IPS-11a (cell line): ENCODE data around the gene GAS6.
"Not testable (repeated sequence)": the region's sequence is repeated elsewhere in the genome, so short reads cannot be mapped to it uniquely, and the experiment has no call there.

ENCODE experiments used
- H3K4me3 ChIP-seq: one replicate; pipeline ENCODE4 v1.5.1; 2013; ENCODE audit warnings: low read depth, low read length, control low read depth

Gene GAS6

DNA sequence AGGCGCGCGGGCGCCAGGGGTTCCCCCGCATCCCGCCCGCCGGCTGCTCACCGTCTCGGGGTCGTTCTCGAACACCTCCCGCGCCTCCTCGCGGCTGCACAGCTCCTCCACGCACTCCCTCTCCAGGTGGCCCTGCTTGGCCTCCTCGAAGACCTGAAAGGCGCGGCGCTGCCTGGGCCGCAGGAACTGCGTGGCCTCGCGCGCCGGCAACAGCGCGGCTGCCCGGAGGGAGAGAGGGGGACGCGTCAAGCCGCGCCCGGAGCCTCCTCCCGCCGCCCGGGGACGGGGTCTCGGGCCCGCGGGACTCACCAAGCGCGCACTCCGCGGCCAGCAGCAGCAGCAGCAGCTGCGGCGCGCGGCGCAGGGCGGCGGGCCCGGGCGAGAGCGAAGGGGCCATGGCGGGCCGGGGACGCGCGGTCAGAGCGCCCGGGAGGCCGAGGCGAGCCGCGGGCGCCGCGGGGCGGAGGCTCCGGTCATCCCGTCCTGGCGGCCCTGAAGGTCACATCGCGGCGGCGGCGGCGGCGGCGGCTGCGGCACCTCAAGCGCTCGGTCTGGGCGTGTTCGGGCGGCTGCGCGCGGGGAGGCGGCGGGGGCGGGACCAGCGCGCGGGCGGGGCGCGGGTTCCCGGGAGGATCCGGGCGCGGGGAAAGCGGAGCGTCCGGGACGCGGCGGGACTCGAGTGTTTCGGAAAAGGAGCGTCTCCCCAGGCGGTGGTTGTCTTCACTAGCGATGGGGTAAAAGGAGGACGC is at the start of gene GAS6:
Gene GAS6, minus strand, starts transcription at position 553 of the 749 bp plus-strand sequence. Its CDS starts 156 bp downstream, at position 397.
- peak within 1 kb of the TSS; percentile 50 for H3K4me3 ChIP-seq

DNA sequence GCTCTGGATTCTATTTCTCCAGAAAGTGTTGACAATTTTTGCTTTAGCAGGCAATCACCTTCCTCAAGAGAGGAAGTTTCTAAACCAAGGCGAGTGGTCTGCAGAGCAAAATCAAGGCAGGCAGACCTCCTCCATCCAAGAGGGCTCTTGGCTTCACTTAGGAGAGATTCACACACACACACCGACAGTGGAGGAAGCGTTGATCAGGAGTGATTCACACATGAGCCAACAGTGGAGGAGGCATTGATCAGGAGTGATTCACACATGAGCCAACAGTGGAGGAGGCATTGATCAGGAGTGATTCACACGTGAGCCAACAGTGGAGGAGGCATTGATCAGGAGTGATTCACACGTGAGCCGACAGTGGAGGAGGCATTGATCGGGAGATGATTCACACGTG is 49.5 kb upstream of the GAS6 start:
- not testable (repeated sequence) for H3K4me3 ChIP-seq

DNA sequence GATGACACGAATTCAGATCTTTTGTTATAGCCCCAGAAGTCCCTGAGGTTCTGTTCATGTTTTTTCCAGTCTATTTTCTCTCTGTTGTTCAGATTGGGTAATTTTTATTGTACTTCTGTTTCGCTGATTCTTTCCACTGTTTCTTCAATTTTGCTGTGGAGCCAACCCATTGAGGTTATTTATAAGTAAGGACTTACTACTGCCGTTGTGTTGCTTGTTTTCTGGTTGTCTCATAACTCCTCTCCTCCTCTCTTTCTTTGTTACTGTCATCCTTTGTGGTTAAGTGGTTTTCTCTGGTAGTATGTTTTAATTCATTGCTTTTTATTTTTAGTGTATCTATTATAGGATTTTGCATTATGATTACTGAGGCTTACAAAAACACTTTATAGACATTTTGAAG is 48.7 kb upstream of the GAS6 start:
- H3K4me3 ChIP-seq, result no peak overlapping the region

DNA sequence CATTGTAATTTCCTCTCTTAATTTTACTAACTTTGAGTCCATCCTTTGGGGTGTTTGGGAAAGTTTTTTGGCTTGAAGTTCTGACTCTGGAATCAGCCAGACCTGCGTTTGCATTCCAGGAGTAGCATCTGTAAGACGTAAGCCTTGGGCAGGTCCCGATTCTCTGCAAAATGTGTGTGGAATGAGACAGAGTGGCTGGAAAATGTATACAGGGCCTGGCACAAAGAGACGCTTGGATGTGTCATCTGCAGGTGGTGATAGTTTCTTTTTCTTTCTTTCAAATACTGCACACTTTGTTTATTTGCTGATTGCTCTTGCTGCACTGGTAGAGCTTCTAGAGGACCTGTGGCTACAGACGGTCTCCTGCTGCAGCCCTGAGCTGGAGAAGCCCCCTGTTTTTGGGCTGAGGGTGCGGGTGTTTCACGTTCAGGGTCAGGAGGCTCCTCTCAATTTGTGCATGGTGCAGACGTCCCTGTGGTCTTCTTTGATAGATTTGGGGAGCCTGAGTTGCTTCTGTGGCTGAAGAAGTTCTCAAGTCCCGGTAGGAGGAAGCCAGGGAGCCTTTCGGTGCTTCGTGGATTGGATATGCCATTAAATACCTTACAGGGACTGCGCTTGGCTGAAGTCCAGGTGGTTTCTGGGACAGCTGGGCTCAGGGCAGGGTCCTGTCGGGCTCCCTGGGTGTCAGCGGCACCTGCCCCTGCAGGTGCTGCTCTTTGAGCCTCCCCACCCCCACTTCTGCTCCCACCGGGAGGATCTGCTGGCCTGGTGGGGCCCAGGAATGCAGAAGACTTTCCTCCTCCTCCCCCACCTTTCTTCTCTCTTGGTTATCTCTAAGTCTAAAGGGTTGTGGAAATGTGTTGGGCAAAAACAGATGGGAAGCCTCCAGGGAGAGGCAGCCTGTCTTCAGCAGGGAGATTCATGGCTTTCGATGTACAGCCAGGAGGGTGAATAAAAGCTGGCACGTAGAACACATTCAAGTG is 44.0 kb upstream of the GAS6 start:
- H3K4me3 ChIP-seq, result no peak overlapping the region

DNA sequence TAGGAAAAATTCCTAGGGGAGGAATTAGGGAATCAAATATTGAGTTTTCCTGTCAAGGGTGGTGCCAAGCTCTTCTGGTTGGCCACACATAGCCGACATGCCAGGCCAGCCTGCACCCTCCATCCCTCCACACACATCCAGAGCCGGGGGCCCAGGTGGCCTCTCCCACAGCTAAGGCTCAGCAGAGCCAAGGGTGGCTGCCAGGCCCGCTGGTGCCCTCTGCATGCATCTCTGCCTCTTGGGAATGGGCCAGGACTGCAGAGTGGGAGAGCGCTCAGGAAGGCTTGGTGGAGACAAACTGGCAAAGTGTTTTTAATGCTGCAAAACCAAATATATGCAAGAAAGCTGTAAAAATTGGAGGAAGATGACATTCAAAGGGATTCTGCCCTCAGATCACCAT is 42.7 kb upstream of the GAS6 start:
- no peak overlapping the region for H3K4me3 ChIP-seq

DNA sequence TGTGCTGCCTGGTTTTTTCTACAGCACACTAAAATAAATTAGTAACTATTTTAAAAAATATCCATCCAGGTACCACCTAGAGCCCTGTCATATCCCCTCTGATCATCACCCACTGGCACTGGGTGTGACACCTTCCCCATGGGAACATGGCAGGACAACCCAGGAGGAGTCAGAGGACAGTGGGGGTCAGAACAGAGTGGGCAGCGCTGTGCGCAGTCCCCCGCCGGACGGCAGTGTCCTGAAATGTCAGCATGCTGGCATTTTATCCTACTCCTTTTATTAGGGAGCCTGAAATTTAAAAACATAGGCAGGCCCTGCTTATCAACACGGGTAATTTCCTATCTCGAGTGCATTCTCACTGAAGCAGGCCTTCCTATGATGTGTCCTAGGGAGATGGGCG is 42.1 kb upstream of the GAS6 start:
- H3K4me3 ChIP-seq, result no peak overlapping the region

DNA sequence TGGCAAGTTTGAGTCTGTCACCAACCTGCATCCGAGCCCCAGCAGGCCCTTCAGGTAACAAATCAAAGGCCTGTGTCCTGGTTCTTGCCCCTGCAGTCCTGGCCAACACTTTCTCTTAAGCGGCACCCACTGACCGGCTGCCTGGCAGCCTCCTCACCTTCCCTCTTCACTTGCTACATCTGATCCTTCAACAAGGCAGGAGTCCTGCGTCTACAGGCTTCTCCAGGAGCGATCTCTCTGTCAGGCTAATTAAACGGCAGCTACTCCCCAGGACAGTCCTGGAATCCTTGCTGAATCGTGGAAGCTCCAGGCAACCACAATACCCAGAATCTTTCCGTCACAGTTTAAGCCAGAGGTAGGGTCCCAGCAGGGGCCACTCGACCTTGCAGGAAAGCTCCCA is 41.1 kb upstream of the GAS6 start:
- no peak overlapping the region for H3K4me3 ChIP-seq

DNA sequence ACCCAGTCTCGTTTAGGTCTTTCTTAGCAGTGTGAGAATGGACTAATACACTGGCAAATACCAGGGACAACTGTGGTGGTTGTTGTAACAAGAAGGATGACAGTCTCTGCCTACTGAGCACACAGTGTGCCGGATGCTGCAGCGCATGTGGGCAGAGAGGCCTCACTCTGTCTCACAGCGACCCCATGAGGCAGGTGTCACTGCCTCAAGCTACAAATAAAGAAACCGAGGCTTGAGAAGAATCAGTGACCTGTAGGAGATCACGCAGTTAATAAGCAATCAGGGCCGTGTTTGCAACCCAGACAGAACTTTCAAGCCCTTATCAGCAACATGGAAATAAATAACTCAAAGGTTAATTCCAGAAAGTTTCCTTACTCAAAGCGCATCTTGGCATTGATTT is 40.5 kb upstream of the GAS6 start:
- H3K4me3 ChIP-seq, result no peak overlapping the region

DNA sequence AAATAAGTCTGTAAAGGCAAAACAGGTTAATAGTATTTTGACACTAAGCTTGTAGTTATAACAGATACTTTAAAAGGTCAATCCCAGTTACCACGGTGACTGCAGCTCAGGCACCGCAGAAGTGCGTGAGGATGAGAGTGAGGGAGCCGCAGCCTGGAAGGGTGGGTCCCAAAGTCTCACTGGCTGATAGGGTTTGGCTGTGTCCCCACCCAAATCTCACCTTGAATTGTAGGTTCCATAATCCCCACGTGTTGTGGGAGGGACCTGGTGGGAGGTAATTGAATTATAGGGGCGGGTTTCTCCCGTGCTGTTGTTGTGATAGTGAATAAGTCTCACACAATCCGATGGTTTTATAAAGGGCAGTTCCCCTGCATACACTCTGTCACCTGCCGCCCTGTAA is 40.0 kb upstream of the GAS6 start:
- no peak overlapping the region for H3K4me3 ChIP-seq

DNA sequence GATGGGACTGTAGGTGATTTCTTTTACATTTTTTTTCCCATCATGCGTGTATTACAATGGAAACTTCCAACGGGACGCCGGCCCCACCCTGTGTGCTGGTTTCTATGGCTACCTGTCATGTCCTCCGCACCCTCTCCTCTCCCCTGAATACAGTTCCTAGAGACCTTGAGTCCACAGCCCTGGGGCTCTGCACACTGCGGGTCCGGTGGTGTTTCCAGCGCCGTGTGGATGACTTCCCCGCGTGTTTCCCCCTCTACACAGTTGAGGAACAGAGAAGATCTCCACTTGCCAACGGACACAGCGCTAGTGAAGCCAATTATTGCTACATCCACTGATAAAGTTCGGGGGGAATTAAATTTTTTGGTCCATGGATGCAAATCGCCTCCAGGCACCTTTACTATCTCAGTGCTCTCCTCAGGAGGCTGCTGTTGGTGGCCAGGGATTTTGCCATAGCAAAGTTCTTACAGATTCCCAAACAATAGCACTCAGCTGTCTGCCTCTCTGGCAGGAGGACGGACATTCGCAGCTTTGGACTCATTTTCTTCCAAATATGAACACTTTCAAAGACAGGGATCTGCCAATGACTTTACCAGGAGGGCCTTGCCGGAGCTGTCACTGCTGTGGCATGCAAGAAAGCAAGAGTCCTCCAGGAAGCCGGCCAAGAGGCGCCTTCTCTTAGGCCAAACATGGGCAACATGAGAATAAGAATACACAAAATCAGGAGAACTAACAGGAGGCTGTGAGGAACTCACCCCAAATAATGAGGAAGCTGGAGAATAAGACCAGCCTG is 39.3 kb upstream of the GAS6 start:
- H3K4me3 ChIP-seq, result no peak overlapping the region

DNA sequence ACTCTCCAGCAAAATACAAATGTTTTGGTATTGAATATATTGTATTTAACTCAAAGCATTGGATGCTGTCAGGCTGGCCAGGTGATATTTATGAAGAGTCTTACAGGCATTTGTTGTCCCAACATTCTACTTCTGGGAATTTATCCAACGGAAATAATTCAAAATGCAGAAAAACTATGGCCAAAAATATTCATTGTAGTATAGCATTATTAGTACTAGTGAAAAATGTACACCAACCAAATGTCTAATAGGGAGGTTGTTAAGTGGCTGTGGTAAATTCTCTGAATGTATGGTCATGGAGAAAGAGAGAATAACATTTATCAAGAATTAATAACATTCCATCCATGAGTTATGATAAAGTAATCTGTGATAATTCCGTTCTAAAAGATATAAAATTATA is 38.6 kb upstream of the GAS6 start:
- no peak overlapping the region for H3K4me3 ChIP-seq

DNA sequence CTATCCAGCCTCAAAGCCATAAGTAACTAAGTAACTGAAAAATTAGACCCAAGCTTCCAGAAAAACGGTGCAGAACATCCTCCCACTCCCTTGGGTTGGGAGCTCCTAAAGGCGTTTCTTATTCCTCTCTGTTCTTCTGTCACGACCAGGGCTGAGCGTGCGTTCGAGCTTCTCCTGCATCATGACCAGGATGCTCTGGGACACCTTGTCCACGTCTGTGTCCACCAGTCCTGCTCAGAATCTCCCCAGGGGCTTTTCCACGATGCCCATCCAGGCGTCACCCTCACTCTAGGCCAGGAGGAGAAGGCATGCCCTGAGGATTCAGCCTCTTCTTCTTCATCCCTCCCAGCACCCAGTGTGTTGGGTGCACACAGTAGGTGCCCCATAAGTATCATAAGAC is 37.8 kb upstream of the GAS6 start:
- H3K4me3 ChIP-seq, result no peak overlapping the region

DNA sequence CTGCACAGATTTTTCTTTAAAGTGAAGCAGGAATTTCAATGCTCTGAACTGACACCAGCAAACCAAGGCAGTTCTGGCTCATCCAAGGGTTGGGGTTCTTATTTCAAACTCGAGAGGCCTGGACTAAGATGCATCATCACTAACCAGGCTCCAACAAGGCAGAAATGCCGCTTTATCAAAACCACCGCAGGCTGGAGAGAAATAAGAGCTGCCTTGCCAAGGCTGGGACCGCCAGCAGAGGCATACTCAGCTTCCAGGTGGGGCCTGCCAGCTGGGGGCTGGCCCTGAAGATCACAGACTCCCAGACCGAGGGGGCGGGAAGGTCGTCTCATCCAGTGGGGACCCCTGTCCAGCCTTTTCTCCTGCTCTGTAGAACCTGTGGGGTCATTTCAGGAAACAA is 37.4 kb upstream of the GAS6 start:
- H3K4me3 ChIP-seq, result no peak overlapping the region

DNA sequence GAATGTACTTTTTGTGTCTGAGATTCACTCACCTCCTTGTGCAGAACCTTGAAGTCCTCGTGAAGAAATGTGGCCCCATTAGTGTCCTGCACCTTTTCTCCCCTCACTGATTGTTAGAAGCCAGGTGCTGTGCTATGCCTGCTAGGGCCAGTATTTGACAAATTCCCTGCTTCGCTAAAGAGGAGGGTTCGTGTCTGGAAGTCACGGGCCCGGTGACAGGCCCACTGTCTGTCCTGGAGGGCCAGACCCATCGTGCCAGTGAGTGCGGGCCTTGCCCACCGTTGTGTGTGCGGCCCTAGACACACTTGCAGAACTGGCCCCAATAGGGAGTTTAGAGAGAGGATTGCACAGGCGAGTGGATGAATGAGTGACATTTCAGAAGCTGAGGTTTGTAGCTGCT is 36.8 kb upstream of the GAS6 start:
- no peak overlapping the region for H3K4me3 ChIP-seq

DNA sequence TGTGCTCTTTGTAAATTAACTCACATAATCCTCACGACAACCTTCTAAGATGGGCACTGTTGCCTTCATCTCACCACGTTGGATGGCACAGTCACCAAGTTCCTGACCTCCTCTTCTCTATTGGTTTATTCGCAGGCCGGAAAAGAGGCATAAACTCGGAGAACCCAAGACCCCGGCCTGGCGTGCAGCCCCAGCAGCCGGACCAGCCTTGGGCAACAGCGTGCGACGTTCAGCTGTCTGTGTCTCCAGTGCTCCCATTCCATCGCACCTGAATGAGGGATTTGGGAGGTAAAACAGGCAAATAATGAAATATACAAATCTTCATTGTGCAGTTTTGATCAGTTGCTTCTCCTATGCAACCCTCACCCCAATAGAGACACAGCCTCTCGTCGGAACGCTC is 34.5 kb upstream of the GAS6 start:
- H3K4me3 ChIP-seq, result no peak overlapping the region

DNA sequence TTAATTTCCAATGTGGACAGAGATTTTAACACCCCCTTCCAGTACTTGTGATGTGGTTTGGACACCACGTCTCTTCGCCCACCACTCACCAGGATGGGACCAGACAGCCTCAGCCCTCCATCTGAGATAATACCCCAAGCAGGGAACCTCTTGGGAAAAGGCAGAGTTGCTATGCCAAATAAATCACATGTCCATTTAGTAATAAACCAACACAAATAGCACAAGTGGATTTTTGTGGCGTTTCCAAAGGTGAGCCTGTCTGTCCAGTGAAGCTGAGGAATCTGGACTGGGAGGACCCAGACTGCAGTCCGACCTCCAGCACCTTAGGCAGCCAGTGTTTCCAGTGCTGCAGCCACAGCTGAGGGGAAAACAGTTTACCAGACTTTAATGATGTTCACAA is 34.1 kb upstream of the GAS6 start:
- no peak overlapping the region for H3K4me3 ChIP-seq

DNA sequence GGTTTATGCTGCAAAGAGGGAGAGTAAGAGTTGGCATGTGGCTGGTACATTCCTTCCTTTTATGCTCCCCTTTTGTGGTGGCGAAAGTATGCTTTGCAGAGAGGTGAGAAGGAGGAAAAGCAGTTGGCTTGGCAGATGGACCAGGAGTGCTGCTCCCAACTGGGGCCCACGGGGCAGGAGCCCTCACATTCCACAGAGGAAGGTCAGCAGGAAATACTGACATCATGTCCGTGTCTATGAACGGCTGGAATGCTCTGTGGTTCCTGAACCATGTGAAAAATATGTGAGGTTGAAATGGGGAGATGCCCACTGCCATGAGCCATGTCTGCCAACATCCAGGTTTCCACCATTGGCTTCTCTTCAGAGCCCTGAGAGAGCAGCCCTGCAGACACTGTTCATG is 33.3 kb upstream of the GAS6 start:
- H3K4me3 ChIP-seq, result no peak overlapping the region

DNA sequence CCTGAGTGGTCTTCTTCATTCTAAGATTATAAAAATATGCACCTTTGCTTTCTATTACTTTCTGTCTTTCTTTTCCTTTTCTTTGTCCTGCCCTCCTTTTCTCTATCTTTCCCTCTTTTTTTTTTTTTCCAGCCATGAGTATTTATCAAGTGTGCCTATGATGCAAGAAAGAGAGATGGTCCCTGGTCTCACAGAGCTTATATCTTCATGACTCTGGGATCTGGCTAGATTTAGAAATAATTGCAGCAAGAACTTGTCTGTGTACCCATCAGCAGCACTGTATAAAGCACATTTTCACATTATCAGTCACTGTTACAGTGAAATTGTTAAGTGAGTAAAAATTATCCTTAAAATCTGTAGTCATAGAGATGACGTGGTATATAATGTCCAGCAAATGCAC is 31.6 kb upstream of the GAS6 start:
- H3K4me3 ChIP-seq, result no peak overlapping the region

DNA sequence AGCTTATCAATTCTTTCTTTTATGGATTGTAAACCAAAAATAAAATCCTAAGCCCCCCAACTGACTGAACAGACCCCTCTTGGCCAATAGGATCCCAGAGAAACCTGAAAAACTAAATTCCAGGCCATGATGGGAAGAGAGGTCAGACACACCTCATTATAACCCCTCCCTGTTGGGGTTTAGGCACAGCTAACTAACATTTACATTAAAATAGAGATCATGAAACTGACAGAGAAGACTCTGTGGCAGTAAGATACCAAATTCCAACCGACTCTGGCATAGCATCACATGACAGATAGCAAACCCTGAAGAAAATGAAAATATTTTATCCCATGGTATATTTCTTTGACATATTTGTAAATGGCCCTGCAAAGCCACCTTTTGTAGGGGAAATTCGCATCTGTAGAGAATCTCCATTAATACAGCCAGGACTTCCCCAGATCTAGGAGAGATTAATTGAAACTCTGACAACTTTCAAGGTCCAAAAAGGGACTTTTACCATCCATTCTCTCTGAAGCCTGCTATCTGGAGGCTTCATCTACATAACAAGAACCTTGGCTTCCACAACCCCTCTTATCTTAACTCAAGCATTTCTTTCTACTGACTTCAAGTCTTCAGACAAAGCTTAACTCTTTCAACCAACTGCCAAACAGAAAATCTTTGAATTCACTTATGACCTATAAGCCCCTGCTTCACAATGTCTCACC is 27.1 kb upstream of the GAS6 start:
- H3K4me3 ChIP-seq, result no peak overlapping the region

DNA sequence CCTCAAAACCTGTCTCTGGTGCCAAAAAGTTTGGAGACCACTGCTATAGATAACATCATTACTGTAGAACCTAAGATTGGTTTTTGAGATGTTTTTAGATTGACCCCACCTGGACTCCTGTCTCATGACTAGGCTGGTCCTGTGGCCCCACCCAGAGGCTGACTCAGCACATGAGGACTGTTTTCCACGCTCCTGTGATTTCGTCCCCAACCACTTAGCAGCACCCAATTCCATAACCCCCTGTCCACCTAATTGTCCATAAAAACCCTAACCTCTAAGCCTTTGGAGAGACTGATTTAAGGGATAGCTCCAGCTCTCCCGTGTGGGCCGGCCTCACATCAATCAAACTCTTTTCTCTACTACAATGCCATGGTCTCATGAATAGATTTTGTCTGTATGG is 25.6 kb upstream of the GAS6 start:
- no peak overlapping the region for H3K4me3 ChIP-seq
